ENCODE results near the gene GPR183. TPM values are rescaled to one million over a fixed set of nuclear protein-coding genes. Genes with fewer than 3 reads are reported as not detected.

GPR183 gene
- total and polyA plus RNA-seq, 2 of the 8 experiments (the other 6 are each of a cell fraction or from before 2014, with no cell fraction given) = not detected

DNA sequence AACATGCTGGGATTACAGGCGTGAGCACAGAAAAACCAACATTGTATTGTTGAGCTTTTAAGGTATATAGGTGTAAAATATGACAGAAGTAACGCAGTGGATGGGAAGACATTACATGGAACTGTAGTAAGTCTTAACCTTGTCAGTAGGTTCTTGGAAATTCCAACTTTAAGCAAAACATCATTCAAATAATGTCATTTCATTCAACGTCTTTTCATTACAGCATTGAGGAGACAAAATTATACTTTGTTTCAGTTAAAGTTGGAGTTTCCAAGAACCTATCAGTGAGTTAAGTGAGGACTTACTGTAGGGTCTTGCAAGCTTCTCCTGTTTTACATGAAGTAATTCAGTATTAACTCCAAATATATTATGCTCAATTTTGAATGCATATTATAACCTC is 27.0 kb upstream of the GPR183 start (continued):
- TF ChIP-seq, protein P1, sequence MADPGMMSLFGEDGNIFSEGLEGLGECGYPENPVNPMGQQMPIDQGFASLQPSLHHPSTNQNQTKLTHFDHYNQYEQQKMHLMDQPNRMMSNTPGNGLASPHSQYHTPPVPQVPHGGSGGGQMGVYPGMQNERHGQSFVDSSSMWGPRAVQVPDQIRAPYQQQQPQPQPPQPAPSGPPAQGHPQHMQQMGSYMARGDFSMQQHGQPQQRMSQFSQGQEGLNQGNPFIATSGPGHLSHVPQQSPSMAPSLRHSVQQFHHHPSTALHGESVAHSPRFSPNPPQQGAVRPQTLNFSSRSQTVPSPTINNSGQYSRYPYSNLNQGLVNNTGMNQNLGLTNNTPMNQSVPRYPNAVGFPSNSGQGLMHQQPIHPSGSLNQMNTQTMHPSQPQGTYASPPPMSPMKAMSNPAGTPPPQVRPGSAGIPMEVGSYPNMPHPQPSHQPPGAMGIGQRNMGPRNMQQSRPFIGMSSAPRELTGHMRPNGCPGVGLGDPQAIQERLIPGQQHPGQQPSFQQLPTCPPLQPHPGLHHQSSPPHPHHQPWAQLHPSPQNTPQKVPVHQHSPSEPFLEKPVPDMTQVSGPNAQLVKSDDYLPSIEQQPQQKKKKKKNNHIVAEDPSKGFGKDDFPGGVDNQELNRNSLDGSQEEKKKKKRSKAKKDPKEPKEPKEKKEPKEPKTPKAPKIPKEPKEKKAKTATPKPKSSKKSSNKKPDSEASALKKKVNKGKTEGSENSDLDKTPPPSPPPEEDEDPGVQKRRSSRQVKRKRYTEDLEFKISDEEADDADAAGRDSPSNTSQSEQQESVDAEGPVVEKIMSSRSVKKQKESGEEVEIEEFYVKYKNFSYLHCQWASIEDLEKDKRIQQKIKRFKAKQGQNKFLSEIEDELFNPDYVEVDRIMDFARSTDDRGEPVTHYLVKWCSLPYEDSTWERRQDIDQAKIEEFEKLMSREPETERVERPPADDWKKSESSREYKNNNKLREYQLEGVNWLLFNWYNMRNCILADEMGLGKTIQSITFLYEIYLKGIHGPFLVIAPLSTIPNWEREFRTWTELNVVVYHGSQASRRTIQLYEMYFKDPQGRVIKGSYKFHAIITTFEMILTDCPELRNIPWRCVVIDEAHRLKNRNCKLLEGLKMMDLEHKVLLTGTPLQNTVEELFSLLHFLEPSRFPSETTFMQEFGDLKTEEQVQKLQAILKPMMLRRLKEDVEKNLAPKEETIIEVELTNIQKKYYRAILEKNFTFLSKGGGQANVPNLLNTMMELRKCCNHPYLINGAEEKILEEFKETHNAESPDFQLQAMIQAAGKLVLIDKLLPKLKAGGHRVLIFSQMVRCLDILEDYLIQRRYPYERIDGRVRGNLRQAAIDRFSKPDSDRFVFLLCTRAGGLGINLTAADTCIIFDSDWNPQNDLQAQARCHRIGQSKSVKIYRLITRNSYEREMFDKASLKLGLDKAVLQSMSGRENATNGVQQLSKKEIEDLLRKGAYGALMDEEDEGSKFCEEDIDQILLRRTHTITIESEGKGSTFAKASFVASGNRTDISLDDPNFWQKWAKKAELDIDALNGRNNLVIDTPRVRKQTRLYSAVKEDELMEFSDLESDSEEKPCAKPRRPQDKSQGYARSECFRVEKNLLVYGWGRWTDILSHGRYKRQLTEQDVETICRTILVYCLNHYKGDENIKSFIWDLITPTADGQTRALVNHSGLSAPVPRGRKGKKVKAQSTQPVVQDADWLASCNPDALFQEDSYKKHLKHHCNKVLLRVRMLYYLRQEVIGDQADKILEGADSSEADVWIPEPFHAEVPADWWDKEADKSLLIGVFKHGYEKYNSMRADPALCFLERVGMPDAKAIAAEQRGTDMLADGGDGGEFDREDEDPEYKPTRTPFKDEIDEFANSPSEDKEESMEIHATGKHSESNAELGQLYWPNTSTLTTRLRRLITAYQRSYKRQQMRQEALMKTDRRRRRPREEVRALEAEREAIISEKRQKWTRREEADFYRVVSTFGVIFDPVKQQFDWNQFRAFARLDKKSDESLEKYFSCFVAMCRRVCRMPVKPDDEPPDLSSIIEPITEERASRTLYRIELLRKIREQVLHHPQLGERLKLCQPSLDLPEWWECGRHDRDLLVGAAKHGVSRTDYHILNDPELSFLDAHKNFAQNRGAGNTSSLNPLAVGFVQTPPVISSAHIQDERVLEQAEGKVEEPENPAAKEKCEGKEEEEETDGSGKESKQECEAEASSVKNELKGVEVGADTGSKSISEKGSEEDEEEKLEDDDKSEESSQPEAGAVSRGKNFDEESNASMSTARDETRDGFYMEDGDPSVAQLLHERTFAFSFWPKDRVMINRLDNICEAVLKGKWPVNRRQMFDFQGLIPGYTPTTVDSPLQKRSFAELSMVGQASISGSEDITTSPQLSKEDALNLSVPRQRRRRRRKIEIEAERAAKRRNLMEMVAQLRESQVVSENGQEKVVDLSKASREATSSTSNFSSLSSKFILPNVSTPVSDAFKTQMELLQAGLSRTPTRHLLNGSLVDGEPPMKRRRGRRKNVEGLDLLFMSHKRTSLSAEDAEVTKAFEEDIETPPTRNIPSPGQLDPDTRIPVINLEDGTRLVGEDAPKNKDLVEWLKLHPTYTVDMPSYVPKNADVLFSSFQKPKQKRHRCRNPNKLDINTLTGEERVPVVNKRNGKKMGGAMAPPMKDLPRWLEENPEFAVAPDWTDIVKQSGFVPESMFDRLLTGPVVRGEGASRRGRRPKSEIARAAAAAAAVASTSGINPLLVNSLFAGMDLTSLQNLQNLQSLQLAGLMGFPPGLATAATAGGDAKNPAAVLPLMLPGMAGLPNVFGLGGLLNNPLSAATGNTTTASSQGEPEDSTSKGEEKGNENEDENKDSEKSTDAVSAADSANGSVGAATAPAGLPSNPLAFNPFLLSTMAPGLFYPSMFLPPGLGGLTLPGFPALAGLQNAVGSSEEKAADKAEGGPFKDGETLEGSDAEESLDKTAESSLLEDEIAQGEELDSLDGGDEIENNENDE (IDR thresholded peaks at IDR 0.05; ENCODE audit: insufficient replicate concordance, low read length) = no peak
- TF ChIP-seq, protein P2, sequence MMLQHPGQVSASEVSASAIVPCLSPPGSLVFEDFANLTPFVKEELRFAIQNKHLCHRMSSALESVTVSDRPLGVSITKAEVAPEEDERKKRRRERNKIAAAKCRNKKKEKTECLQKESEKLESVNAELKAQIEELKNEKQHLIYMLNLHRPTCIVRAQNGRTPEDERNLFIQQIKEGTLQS (IDR thresholded peaks at IDR 0.05; ENCODE audit: insufficient read depth, low read depth, low read length) = no peak
- TF ChIP-seq NANOG (IDR thresholded peaks at IDR 0.05; ENCODE audit: insufficient read depth, low read depth, low read length, poor library complexity, severe bottlenecking) = no peak
- TF ChIP-seq, protein P3, sequence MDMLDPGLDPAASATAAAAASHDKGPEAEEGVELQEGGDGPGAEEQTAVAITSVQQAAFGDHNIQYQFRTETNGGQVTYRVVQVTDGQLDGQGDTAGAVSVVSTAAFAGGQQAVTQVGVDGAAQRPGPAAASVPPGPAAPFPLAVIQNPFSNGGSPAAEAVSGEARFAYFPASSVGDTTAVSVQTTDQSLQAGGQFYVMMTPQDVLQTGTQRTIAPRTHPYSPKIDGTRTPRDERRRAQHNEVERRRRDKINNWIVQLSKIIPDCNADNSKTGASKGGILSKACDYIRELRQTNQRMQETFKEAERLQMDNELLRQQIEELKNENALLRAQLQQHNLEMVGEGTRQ (IDR thresholded peaks at IDR 0.05; ENCODE audit: low read length) = no peak
